AG10803 (cell line): ENCODE data around the gene AACS.
"Not testable (repeated sequence)": the region's sequence is repeated elsewhere in the genome, so short reads cannot be mapped to it uniquely, and the experiment has no call there.

Source experiments
- DNase-seq: peaks from one replicate; pipeline ENCODE4 v3.0.0; 2010; ENCODE audit warnings: low read depth
- H3K4me3 ChIP-seq: 2 replicates; pipeline ENCODE4 v1.5.1; 2011; ENCODE audit warnings: mild to moderate bottlenecking, low read length, control low read depth
- CTCF ChIP-seq: conservative IDR thresholded peaks from 2 replicates; pipeline ENCODE4 v1.5.1; 2011; ENCODE audit warnings: mild to moderate bottlenecking, low read length, control low read depth, inconsistent platforms

AACS gene

DNA sequence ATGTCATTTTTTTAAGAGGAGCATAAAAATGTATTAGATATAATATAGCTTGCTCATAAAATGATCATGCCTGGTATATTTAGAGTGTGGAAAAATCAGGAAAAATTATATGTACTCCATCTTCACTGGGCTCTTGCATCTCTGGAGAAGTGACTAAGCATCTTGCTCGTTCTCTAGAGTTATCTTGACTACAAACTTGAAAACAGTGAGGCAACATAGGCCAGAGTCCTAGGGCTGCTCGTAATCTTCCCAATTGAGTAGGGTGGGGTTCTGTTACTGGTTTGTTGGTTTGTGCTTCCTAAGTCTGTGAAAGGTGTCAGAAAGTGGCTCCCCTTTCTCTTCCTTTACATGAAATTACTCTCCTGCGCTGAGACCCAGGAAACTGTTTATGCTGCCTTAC lies 46.2 kb downstream of the AACS start:
- DNase-seq = no peak
- TF ChIP-seq CTCF = no peak
- no peak overlapping the region for H3K4me3 ChIP-seq

DNA sequence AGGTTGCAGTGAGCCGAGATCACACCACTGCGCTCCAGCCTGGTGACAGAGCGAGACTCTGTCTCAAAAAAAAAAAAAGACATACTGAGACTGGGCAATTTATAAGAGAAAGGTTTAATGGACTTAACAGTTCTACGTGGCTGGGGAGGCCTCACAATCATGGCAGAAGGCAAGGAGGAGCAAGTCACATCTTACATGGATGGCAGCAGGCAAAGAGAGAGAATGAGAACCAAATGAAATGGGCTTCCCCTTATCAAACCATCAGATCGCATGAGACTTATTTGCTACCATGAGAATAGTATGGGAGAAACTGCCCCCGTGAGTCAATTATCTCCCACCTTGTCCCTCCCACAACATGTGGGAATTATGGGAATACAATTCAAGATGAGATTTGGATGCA lies 47.4 kb downstream of the AACS start:
- DNase-seq = not testable (repeated sequence)

DNA sequence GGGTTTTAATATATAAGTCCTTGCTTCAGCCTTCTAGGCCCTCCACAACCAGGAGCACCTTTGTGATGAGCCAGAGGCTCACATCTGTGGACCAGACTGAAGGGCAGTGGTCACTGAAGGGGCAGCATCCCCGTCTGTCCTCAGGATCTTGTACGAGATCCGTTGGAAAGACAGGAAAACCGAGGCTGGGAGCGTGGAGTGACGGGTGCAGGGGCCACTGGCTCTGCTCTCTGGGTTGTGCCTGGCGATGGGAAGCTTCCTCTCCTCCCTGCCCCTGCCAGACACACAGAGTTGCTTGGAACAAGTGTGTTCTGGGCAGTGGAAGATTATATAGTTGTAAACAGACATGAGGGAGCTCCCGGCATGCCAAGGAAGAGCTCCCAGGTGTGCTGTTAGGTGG lies 48.0 kb downstream of the AACS start:
- no peak for TF ChIP-seq CTCF
- DNase-seq = no peak
- no peak overlapping the region for H3K4me3 ChIP-seq

More for the DNA sequence above, 47.4 kb downstream of the AACS start:
- H3K4me3 ChIP-seq = not testable (repeated sequence)

DNA sequence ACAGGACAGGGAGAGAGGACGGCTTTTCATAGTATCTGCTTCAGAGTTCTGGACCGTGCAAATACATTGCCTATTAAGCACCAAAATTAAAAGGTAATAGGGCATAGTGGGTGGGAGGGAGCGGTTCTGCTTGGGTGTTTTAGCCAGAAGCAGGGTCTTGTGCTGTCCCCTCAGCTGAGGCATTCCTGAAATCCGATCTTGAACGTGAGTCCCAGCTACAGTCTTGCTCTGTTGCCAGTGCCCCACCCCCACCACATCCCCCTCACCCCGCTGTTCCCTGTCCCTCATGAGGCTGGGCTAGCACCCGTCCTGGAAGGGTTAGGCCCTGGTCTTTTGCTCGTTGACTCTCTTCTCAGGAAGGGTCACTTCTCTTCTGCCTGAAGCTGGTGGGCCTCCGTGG lies 48.6 kb downstream of the AACS start:
- no peak overlapping the region for H3K4me3 ChIP-seq
- no peak for DNase-seq
- TF ChIP-seq CTCF = no peak

GRCh38 chr12:125114365-125115141 lies 49.3 kb downstream of the AACS start:
- H3K4me3 ChIP-seq = no peak overlapping the region
- no peak for DNase-seq
- no peak for TF ChIP-seq CTCF

- no peak overlapping the region for H3K4me3 ChIP-seq
- no peak for DNase-seq
- no peak for TF ChIP-seq CTCF
These were observed 55.3 kb downstream of the AACS start for GRCh38 chr12:125120566-125120965.

- DNase-seq = no peak
- TF ChIP-seq CTCF = no peak
- H3K4me3 ChIP-seq = no peak overlapping the region
These were observed 55.9 kb downstream of the AACS start for GRCh38 chr12:125121106-125121505.

- TF ChIP-seq CTCF = no peak
- H3K4me3 ChIP-seq = no peak overlapping the region
- DNase-seq = no peak
These were observed 57.4 kb downstream of the AACS start for GRCh38 chr12:125122668-125123067.
